ENCODE measurements around the gene EIF4B.

EIF4B gene

GRCh38 chr12:53070877-53071492 is 64.7 kb downstream of the EIF4B start:
- no peak for DNase-seq (ENCODE audit: low spot score)

DNA sequence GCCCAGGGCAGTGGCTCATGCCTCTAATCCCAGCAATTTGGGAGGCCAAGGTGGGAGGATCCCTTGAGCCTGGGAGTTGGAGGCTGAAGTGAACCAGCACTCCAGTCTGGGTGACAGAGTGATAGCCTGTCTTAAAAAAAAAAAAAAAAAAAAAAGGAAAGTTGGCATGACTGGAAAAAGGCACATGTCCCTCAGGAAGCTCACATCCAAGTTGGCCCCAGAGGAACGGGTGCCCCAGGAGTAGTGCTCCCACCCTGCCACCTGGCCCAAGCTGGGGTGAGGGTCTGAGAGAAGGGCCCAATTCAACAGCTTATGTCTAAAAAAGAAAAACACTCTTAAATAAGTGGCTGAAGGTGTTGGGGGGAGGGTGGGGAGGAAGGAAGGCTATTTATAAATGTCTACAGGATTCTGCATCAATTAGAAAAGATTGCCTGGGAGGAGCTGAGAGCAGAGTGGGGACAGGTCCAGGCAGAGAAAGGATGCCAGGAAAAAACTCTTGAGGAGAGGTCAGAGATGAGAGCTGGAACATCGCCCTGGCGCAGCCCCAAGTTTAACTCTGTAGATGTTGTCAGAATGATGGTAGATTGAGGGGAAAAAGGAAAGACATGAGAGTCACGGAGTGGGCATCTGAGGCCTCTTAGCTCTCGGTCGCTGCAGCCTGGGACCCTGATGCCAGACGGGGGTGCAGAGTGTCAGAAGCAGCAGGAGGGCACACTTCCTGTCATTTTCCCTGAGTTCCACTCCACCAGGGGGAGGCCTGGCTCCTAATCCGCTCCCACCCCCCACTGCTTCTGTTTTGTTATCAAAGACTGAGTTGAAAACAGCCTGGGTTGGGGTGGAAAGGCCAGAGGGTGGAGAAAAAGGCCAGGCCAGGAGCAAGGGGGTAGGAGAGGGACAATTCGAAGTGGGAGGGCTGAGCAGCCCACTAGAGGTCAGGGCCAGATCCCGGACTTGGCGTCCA is 65.6 kb downstream of the EIF4B start:
- no peak for DNase-seq (ENCODE audit: low spot score)

DNA sequence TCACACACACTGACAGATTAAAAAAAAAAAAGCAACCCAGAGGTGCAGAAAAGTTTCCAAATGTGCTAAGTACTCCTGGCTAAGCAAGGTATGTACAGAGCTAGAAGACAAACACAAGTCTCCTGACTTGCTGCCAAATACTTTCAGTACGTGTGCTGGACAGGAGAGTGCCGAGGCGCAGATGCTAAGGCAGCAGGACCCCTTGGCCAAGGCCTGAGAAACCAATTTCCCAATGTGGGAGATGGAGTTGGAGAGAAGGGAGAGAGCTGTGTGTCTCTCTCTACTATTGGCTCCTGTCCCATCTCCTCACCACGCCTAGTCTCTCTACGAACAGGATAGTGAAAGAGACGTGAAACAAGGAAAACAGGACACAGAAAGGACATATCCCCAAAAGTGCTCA is 67.6 kb downstream of the EIF4B start:
- DNase-seq (ENCODE audit: low spot score): no peak

GRCh38 chr12:53074283-53074998 is 68.2 kb downstream of the EIF4B start:
- no peak for DNase-seq (ENCODE audit: low spot score)

DNA sequence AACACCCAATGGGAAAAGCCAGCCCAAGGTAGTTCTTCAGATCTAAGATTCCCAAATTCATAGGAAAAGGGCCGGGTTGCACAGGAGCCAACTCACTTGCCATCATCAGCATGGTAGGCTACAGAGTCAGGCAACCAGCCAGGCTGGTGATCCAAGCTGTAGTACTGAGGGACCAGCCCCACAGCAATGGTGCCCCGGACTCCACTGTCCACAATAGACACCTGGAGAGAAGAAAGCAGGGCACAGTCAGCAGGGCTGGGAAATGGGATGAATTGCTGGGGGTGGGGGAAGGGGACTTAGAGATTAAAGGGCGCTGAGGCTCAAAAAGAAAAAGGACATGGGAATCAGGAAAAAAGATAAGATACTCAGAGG is 68.7 kb downstream of the EIF4B start:
- no peak for DNase-seq (ENCODE audit: low spot score)

- no peak for DNase-seq (ENCODE audit: low spot score)
These were observed 70.2 kb downstream of the EIF4B start for GRCh38 chr12:53076461-53076860.

DNA sequence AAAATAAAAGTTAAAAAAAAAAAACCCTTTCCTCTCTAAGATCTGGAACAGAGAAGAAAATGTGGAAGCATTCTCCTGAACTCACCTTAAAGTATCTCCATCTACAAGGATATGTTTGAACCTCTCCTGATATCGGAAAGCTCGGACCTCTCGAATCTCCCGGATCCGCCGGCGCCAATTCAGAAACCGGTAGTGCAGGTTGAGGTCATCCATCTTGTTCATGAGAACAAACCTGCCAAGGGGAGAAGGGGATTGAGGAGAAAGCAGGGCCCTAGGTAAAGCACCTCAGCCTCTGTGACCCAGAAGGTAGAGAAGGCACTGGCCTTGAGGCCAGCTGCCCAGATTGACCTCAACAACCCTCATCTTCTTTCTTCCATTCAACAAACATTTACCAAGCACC is 70.8 kb downstream of the EIF4B start:
- no peak for DNase-seq (ENCODE audit: low spot score)

DNA sequence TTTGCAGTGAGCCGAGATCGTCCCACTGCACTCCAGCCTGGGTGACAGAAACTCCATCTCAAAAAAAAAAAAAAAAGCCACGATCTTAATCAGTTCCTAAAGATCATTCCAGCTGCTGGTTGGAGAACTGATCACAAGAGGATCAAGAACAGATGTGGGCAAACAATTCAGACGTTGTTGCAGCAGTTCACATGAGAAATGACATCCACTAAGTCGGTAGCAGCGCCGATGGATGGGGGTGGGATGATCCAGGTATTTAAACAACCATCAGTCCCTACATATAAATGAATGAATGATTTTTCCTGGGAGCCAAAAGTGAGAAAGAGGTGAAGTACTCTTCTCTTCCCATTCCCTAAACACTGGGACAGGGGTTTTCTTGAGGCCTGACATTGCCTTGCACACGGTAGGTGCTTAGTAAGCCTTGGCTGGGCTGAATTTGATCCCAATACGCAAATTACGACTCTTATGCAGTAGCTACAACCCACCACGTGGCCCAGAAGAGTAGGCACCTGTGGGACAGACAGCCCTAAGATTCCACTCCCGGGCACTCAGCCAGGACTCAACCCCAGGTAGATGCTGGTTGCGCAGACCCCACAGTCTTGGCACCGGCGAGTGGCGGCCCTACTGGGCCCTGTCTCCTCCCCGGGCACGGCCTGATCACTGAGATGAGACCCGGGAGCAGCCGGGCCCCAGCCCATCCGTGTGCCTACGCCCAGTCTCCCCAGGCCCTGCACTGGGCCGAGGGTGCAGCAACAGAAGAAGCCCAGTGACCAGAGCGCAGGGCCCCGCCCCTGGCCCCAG is 72.4 kb downstream of the EIF4B start:
- no peak for DNase-seq (ENCODE audit: low spot score)

DNA sequence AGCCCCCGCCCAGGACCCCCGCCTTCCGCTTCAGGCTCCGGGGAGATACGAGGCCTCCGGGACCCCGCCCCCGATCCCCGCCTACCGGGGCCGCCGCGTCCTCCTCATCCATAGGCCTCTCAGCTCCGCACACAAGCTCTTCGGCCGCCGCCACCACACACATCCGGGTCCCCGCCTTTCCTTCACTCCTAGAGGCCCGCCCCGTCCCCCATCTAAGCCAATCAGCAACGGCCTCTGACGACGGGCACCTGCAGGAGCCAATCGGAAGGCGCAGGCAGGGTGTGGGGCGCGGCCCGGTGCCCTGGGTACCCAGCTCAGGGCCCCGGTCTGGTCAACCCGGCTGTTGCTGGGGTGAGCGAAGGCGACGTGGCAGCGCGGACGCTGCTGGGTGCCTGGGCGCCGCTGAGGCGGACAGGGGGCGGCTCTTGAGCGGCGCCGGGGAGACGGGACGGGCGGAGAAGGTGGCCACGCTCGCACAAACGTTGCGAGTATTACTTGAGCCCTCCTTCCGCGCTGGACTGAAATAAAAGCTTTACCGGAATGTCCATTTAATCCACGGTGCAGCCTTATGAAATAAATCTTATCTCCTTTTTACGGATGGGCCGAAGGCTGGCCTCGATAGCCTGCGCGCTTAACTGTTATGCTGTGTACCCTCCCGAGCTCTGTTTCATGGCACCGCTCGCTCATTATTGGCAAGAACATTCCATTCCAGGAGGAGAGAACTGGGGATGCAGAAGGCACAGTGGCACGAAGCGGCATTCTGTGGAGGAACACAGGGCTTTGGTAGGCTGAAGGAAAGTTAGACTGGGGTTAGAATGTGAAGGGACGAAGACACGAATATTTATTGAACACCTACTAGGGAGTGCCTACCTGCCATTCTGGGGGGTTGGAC is 73.2 kb downstream of the EIF4B start, which contains the start of gene SPRYD3:
Gene SPRYD3, minus strand, starts transcription at position 165 of the 892 bp plus-strand sequence. Its CDS starts 57 bp downstream, at position 108.
- DNase-seq (ENCODE audit: low spot score): peak; percentile 100

- DNase-seq (ENCODE audit: low spot score): no peak
These were observed 76.5 kb downstream of the EIF4B start for GRCh38 chr12:53082637-53083175.

DNA sequence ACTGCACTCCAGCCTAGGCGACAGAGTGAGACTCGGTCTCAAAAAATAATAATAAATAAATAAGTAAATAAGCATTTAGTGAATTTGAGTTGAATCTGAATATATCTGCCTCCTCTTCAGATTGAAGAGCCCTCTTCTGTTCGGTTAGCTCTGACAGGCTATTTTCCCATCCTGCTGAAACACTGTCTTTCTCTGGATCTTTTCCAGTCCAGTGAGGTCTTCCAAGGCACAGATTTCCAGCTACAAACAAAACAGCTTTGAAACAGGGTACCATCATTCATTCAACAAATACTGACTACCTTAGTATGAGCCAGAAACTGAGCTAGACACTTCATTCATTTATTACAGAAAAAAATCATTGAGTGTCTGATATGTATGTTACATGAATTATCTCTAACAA is 80.1 kb downstream of the EIF4B start:
- DNase-seq (ENCODE audit: low spot score): no peak

DNA sequence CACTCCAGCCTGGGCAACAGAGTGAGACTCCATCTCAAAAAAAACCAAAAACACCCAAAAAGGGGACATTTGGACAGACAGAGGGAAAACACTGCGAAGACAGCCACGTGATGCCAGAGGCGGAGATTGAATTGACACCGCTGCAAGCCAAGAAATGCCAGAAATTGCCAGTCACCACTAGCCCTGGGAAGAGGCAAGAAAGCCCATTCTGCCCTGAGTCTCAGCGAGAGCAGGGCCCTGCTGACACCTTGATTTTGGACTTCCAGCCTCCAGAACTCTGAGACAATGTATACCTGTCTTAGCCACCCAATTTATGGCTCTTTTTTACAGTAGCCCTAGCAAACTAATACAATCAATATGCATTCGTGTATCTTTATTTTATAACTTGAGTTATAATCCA is 83.8 kb downstream of the EIF4B start:
- no peak for DNase-seq (ENCODE audit: low spot score)

DNA sequence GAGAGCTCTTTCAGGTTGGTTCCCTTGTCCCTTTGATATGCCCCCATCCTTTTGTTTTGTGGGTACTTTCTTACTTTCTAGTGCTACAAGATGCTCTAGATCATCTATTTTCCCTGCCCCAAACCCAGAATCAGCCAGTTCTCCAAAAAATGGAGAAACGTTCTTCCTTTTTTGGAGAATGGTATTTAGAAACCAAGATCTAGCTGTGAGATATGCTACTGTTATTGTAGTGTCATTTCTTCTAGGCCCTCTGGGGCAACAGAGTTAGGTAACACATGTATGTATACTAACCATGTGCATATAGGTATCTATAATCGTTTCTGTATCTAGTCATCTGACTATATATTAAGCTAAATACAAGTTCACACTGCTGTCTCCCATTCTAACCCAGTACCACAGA is 84.3 kb downstream of the EIF4B start:
- DNase-seq (ENCODE audit: low spot score): no peak

DNA sequence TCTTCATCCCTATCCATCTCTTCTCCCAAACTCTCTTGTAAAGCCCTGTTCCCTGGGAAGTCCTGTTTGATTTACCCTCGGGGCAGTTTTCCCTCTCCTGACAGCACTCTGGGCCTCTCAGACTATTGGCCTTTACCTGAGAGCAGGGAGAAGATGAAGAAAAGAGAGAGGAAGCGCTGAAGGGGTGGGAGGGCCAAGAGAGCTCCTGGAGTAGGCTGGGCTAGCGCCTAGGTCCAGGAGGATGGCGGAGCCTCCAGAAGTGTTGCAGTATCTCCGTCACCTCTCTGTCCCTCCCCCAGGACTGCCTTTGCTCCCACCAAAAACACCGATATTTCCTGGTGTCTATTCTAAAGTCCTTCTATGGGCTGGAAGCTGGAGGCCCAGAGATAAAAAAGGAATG is 85.5 kb downstream of the EIF4B start:
- no peak for DNase-seq (ENCODE audit: low spot score)
